Neural progenitor cell (in vitro differentiated cells): ENCODE results near the gene FAM204A. TPM values are rescaled to one million over a fixed set of nuclear protein-coding genes. Genes with fewer than 3 reads are reported as not detected.

ENCODE experiments used
- DNase-seq: peaks from one replicate; pipeline ENCODE4 v3.0.0-alpha.2; 2016; ENCODE audit warnings: low spot score
- H2AFZ ChIP-seq: fragments of 200-600 bp; sonication (generic); replicated peaks from 2 replicates; pipeline ENCODE4 v1.6.1; 2016; ENCODE audit warnings: antibody characterized with exemption
- H3F3A ChIP-seq: fragments of 200-600 bp; sonication (generic); 2 replicates; pipeline ENCODE4 v1.6.1; 2016; ENCODE audit warnings: antibody characterized with exemption, low read depth
- H3K27ac ChIP-seq: fragments of 200-600 bp; sonication (generic); 2 replicates; pipeline ENCODE4 v1.5.1; 2016; ENCODE audit warnings: mild to moderate bottlenecking
- H3K27me3 ChIP-seq: fragments of 200-600 bp; sonication (generic); 2 replicates; pipeline ENCODE4 v1.6.1; 2016; ENCODE audit warnings: mild to moderate bottlenecking, moderate library complexity
- H3K36me3 ChIP-seq: fragments of 200-600 bp; sonication (generic); 2 replicates; pipeline ENCODE4 v1.5.1; 2016
- H3K4me1 ChIP-seq: fragments of 200-600 bp; sonication (generic); 2 replicates; pipeline ENCODE4 v1.6.1; 2016; ENCODE audit warnings: mixed run types
- H3K4me2 ChIP-seq: fragments of 200-600 bp; sonication (generic); 2 replicates; pipeline ENCODE4 v1.6.1; 2016
- H3K4me3 ChIP-seq: fragments of 200-600 bp; sonication (generic); 2 replicates; pipeline ENCODE4 v1.5.1; 2016
- H3K79me2 ChIP-seq: fragments of 200-600 bp; sonication (generic); 2 replicates; pipeline ENCODE4 v1.6.1; 2016; ENCODE audit warnings: low read depth
- H3K9ac ChIP-seq: fragments of 200-600 bp; sonication (generic); 2 replicates; pipeline ENCODE4 v1.6.1; 2016
- H3K9me3 ChIP-seq: fragments of 200-600 bp; sonication (generic); 2 replicates; pipeline ENCODE4 v1.5.1; 2016; ENCODE audit warnings: low read depth
- H4K20me1 ChIP-seq: fragments of 200-600 bp; sonication (generic); 2 replicates; pipeline ENCODE4 v1.6.1; 2016; ENCODE audit warnings: low read depth
- H3K27ac Mint-ChIP-seq: 3 replicates; pipeline ENCODE4 v1.8.0; 2021; ENCODE audit warnings: mixed read lengths
- H3K27me3 Mint-ChIP-seq: 2 replicates; pipeline ENCODE4 v1.8.0; 2022; ENCODE audit warnings: low read depth, mild to moderate bottlenecking, inconsistent platforms, moderate library complexity, mixed read lengths; ENCODE audit not compliant: insufficient read depth
- H3K36me3 Mint-ChIP-seq: 3 replicates; pipeline ENCODE4 v1.8.0; 2021; ENCODE audit warnings: mixed read lengths
- H3K4me1 Mint-ChIP-seq: 3 replicates; pipeline ENCODE4 v1.8.0; 2021; ENCODE audit warnings: mixed read lengths
- H3K4me3 Mint-ChIP-seq: 3 replicates; pipeline ENCODE4 v1.8.0; 2021; ENCODE audit warnings: mild to moderate bottlenecking, moderate library complexity, mixed read lengths
- H3K9me3 Mint-ChIP-seq: 3 replicates; pipeline ENCODE4 v1.8.0; 2020; ENCODE audit warnings: mixed read lengths
- EZH2 ChIP-seq: fragments of 200-600 bp; sonication (generic); IDR thresholded peaks from 2 replicates; pipeline ENCODE4 v1.6.1; 2017; ENCODE audit warnings: antibody characterized with exemption, mild to moderate bottlenecking, moderate library complexity
- EZH2phosphoT487 ChIP-seq: fragments of 200-600 bp; sonication (generic); IDR thresholded peaks from 2 replicates; pipeline ENCODE4 v1.6.1; 2017; ENCODE audit warnings: antibody characterized with exemption
- total RNA-seq: library from RNA; depleted of rRNA; stranded (reverse); fragments of >200 nt; gene quantifications from 2 replicates; pipeline ENCODE4 v1.2.3, GENCODE V29; 2015; ENCODE audit warnings: low replicate concordance
- TF ChIP-seq, protein P1 (sequence below): fragments of 200-600 bp; sonication (generic); IDR thresholded peaks from 2 replicates; pipeline ENCODE4 v1.5.1; 2017; ENCODE audit warnings: antibody characterized with exemption, mild to moderate bottlenecking

The FAM204A gene
- total RNA-seq, 1 donor from 2014 or later, result 77.7 TPM

DNA sequence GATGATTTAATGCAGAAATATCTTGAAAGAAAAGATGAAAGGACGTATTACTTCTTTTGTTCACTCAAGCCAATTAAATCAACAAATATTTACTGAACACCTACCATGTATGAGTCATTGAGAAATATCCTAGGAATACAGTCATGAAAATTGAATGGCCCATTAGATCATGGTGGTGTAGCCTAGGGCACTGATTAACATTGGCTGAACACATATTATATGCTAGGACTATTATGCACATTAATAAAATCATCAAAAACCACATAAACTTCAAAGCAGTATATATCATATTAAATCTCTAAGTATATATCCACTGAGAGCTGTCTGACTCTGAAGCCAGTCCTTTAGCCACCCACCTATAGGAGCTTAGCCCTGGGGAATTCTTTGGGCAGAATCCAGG, 41.8 kb downstream of the FAM204A start:
- Mint-ChIP-seq H3K4me1 (peaks cover 5% of the 10 kb centered on the region), H3K27ac (no peak overlapping the region), H3K36me3 (peaks cover 21% of the 10 kb centered on the region), H3K4me3 (no peak overlapping the region), H3K9me3 (no peaks in the 10 kb centered on the region), H3K27me3 (peaks cover 10% of the 10 kb centered on the region)
- H3K9ac ChIP-seq, result no peak overlapping the region
- no peak overlapping the region for H3K4me2 ChIP-seq
- H3F3A ChIP-seq, result peaks cover 12% of the 10 kb centered on the region
- H3K4me1 ChIP-seq, result peaks cover 17% of the 10 kb centered on the region
- H3K27ac ChIP-seq, result no peak overlapping the region
- H3K79me2 ChIP-seq, result no peaks in the 10 kb centered on the region
- no peaks in the 10 kb centered on the region for H4K20me1 ChIP-seq
- TF ChIP-seq EZH2phosphoT487 (no peak), EZH2 (no peak)
- TF ChIP-seq, protein P1, sequence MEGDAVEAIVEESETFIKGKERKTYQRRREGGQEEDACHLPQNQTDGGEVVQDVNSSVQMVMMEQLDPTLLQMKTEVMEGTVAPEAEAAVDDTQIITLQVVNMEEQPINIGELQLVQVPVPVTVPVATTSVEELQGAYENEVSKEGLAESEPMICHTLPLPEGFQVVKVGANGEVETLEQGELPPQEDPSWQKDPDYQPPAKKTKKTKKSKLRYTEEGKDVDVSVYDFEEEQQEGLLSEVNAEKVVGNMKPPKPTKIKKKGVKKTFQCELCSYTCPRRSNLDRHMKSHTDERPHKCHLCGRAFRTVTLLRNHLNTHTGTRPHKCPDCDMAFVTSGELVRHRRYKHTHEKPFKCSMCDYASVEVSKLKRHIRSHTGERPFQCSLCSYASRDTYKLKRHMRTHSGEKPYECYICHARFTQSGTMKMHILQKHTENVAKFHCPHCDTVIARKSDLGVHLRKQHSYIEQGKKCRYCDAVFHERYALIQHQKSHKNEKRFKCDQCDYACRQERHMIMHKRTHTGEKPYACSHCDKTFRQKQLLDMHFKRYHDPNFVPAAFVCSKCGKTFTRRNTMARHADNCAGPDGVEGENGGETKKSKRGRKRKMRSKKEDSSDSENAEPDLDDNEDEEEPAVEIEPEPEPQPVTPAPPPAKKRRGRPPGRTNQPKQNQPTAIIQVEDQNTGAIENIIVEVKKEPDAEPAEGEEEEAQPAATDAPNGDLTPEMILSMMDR, result no peak
- H3K4me3 ChIP-seq, result no peak overlapping the region
- H3K9me3 ChIP-seq, result no peaks in the 10 kb centered on the region
- H3K27me3 ChIP-seq, result no peaks in the 10 kb centered on the region
- H3K36me3 ChIP-seq, result no peaks in the 10 kb centered on the region
- no peak for DNase-seq
- H2AFZ ChIP-seq, result no peak overlapping the region

DNA sequence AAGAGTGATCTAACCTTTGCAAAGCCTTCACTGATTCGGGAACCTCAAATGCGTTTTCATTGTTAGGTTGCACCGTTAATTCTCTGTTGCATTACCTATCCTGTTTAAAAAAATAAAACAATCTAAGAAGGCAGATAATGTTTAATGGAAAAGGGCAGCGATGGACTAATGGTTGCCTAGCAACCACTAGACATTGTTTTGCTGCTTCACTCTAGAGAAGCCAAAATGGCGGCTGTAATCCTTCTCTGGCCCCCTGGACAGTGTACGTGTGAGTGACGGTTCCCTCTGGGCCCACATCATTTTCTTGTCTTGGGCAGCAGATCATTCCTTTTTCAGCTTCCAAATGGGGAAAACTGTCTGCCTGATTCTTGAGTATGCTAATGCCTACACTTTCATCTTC, 43.3 kb downstream of the FAM204A start:
- H3K4me2 ChIP-seq, result no peak overlapping the region
- H3K27me3 ChIP-seq, result no peaks in the 10 kb centered on the region
- H4K20me1 ChIP-seq, result no peaks in the 10 kb centered on the region
- peaks cover 10% of the 10 kb centered on the region for H3K4me1 Mint-ChIP-seq
- no peak overlapping the region for H3K4me3 ChIP-seq
- H3K9me3 Mint-ChIP-seq, result no peaks in the 10 kb centered on the region
- peaks cover 10% of the 10 kb centered on the region for H3K27me3 Mint-ChIP-seq
- no peaks in the 10 kb centered on the region for H3K79me2 ChIP-seq
- H3K9ac ChIP-seq, result no peak overlapping the region
- peaks cover 12% of the 10 kb centered on the region for H3F3A ChIP-seq
- H3K4me1 ChIP-seq, result peaks cover 22% of the 10 kb centered on the region
- no peak overlapping the region for H3K27ac ChIP-seq
- no peak overlapping the region for H3K4me3 Mint-ChIP-seq
- no peaks in the 10 kb centered on the region for H3K9me3 ChIP-seq
- peaks cover 9% of the 10 kb centered on the region for H3K36me3 Mint-ChIP-seq
- no peak overlapping the region for H2AFZ ChIP-seq
- no peak overlapping the region for H3K27ac Mint-ChIP-seq
- TF ChIP-seq, protein P1, result no peak
- no peak for TF ChIP-seq EZH2phosphoT487
- no peak for TF ChIP-seq EZH2
- no peak for DNase-seq
- no peaks in the 10 kb centered on the region for H3K36me3 ChIP-seq

DNA sequence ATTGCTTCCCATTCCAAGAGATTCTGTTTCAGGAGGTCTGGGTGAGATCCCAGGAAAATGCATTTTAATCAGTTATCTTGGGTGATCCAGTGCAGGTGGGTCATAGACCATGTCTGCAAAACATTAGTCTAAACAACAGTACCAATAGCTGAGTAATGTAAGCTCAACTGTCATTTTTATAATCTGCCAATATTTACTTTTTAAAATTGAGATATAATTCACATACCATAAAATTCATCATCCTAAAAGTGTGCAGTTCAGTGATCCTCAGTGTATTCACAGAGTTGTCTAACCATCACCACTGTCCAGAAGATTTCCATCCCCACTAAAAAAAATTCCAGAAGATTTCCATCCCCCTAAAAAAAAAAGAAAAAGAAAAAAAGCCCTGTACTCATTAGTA, 51.0 kb downstream of the FAM204A start:
- DNase-seq, result no peak
- H3K4me1 ChIP-seq, result peaks cover 15% of the 10 kb centered on the region
- no peak overlapping the region for H2AFZ ChIP-seq
- Mint-ChIP-seq H3K36me3 (no peaks in the 10 kb centered on the region), H3K4me1 (peaks cover 9% of the 10 kb centered on the region), H3K27ac (no peak overlapping the region), H3K4me3 (no peak overlapping the region), H3K9me3 (peaks cover 3% of the 10 kb centered on the region), H3K27me3 (peaks cover 3% of the 10 kb centered on the region)
- no peaks in the 10 kb centered on the region for H3K9me3 ChIP-seq
- no peaks in the 10 kb centered on the region for H3K27me3 ChIP-seq
- TF ChIP-seq, protein P1, result no peak
- TF ChIP-seq EZH2 (no peak), EZH2phosphoT487 (no peak)
- H3K4me3 ChIP-seq, result no peak overlapping the region
- no peaks in the 10 kb centered on the region for H4K20me1 ChIP-seq
- H3K36me3 ChIP-seq, result no peaks in the 10 kb centered on the region
- H3K79me2 ChIP-seq, result no peaks in the 10 kb centered on the region
- no peaks in the 10 kb centered on the region for H3F3A ChIP-seq
- no peak overlapping the region for H3K27ac ChIP-seq
- no peak overlapping the region for H3K4me2 ChIP-seq
- no peak overlapping the region for H3K9ac ChIP-seq
